Liver (tissue), 3 donors: ENCODE data around the gene MRPL3.

ENCODE experiments used
- GABPA ChIP-seq, 2 donors: IDR thresholded peaks in 1 of 2; conservative IDR thresholded peaks in 1 of 2; 2 replicates each; pipeline ENCODE4 v1.6.1; 2016; ENCODE audit warnings: antibody characterized with exemption in 2 of 2, mild to moderate bottlenecking in 1 of 2, moderate library complexity in 1 of 2
- JUND ChIP-seq, 2 donors: IDR thresholded peaks; 2 replicates each; pipeline ENCODE4 v1.6.1; 2016; ENCODE audit warnings: antibody characterized with exemption in 2 of 2
- NR2F2 ChIP-seq: IDR thresholded peaks from 2 replicates; pipeline ENCODE4 v1.6.1; 2016; ENCODE audit warnings: antibody characterized with exemption
- RAD21 ChIP-seq, 2 donors: IDR thresholded peaks; 2 replicates each; pipeline ENCODE4 v1.6.1; 2016; ENCODE audit warnings: antibody characterized with exemption in 2 of 2, mild to moderate bottlenecking in 2 of 2
- SP1 ChIP-seq: IDR thresholded peaks from 2 replicates; pipeline ENCODE4 v1.6.1; 2018; ENCODE audit warnings: antibody characterized with exemption, mild to moderate bottlenecking
- TAF1 ChIP-seq: conservative IDR thresholded peaks from 2 replicates; pipeline ENCODE4 v1.6.1; 2016; ENCODE audit warnings: antibody characterized with exemption, mild to moderate bottlenecking
- YY1 ChIP-seq: IDR thresholded peaks from 2 replicates; pipeline ENCODE4 v1.6.1; 2016; ENCODE audit warnings: antibody characterized with exemption, mild to moderate bottlenecking
- ZBTB33 ChIP-seq: IDR thresholded peaks from 2 replicates; pipeline ENCODE4 v1.6.1; 2016; ENCODE audit warnings: antibody characterized with exemption
- TF ChIP-seq, protein P1 (sequence below): fragments of 150-350 bp; IDR thresholded peaks from 2 replicates; pipeline ENCODE4 v1.5.1; 2017; ENCODE audit warnings: improper control_type of control experiment, low read depth, low read length; ENCODE audit not compliant: missing input control
- TF ChIP-seq, protein P2 (sequence below): IDR thresholded peaks from 2 replicates; pipeline ENCODE4 v1.6.1; 2016; ENCODE audit warnings: antibody characterized with exemption, mild to moderate bottlenecking
- TF ChIP-seq, protein P3 (sequence below): IDR thresholded peaks from 2 replicates; pipeline ENCODE4 v1.6.1; 2016; ENCODE audit warnings: antibody characterized with exemption
- donor health status: healthy.
- donor health status: healthy.

DNA sequence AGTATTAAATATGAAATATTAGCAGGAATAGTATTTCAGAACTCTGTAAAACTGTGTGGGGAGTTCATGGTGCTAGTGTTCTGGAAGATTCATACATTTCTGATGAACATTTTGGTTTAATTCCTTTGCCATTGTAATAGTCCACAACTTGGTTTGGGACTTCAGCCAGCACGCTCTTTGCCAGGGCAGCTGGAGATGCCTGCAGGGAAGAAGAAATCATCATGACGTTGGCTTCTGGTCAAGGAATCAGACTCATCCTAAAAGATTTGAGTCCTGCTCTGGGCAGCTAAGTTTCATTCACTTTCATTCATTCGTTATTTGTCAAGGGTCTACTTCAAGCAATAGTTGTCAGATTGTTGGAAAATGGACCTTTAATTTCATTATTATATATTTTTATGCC lies 32.4 kb upstream of the MRPL3 start:
- no peak for TF ChIP-seq TAF1
- TF ChIP-seq, protein P1, sequence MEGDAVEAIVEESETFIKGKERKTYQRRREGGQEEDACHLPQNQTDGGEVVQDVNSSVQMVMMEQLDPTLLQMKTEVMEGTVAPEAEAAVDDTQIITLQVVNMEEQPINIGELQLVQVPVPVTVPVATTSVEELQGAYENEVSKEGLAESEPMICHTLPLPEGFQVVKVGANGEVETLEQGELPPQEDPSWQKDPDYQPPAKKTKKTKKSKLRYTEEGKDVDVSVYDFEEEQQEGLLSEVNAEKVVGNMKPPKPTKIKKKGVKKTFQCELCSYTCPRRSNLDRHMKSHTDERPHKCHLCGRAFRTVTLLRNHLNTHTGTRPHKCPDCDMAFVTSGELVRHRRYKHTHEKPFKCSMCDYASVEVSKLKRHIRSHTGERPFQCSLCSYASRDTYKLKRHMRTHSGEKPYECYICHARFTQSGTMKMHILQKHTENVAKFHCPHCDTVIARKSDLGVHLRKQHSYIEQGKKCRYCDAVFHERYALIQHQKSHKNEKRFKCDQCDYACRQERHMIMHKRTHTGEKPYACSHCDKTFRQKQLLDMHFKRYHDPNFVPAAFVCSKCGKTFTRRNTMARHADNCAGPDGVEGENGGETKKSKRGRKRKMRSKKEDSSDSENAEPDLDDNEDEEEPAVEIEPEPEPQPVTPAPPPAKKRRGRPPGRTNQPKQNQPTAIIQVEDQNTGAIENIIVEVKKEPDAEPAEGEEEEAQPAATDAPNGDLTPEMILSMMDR, result no peak
- no peak for TF ChIP-seq JUND (IDR thresholded peaks at IDR 0.05)
- TF ChIP-seq, protein P2, sequence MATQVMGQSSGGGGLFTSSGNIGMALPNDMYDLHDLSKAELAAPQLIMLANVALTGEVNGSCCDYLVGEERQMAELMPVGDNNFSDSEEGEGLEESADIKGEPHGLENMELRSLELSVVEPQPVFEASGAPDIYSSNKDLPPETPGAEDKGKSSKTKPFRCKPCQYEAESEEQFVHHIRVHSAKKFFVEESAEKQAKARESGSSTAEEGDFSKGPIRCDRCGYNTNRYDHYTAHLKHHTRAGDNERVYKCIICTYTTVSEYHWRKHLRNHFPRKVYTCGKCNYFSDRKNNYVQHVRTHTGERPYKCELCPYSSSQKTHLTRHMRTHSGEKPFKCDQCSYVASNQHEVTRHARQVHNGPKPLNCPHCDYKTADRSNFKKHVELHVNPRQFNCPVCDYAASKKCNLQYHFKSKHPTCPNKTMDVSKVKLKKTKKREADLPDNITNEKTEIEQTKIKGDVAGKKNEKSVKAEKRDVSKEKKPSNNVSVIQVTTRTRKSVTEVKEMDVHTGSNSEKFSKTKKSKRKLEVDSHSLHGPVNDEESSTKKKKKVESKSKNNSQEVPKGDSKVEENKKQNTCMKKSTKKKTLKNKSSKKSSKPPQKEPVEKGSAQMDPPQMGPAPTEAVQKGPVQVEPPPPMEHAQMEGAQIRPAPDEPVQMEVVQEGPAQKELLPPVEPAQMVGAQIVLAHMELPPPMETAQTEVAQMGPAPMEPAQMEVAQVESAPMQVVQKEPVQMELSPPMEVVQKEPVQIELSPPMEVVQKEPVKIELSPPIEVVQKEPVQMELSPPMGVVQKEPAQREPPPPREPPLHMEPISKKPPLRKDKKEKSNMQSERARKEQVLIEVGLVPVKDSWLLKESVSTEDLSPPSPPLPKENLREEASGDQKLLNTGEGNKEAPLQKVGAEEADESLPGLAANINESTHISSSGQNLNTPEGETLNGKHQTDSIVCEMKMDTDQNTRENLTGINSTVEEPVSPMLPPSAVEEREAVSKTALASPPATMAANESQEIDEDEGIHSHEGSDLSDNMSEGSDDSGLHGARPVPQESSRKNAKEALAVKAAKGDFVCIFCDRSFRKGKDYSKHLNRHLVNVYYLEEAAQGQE, result no peak
- TF ChIP-seq, protein P3, sequence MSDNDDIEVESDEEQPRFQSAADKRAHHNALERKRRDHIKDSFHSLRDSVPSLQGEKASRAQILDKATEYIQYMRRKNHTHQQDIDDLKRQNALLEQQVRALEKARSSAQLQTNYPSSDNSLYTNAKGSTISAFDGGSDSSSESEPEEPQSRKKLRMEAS, result no peak
- TF ChIP-seq ZBTB33, result no peak
- TF ChIP-seq GABPA (IDR thresholded peaks at IDR 0.05 in 1 of 2, conservative IDR thresholded peaks at IDR 0.05 in 1 of 2), result no peak
- no peak for TF ChIP-seq SP1
- no peak for TF ChIP-seq NR2F2
- no peak for TF ChIP-seq YY1
- no peak for TF ChIP-seq RAD21 (IDR thresholded peaks at IDR 0.05)
